Limb (tissue), 2 donors: Measurements from ENCODE around the gene KRT1.

ENCODE experiments used
- DNase-seq, 2 donors: peaks; one replicate each; pipeline ENCODE4 v3.0.0-alpha.2; 2016; ENCODE audit errors: extremely low spot score in 2 of 2

Gene KRT1

GRCh38 chr12:52698651-52699340 lies 18.6 kb upstream of the KRT1 start:
- DNase-seq: no peak

DNA sequence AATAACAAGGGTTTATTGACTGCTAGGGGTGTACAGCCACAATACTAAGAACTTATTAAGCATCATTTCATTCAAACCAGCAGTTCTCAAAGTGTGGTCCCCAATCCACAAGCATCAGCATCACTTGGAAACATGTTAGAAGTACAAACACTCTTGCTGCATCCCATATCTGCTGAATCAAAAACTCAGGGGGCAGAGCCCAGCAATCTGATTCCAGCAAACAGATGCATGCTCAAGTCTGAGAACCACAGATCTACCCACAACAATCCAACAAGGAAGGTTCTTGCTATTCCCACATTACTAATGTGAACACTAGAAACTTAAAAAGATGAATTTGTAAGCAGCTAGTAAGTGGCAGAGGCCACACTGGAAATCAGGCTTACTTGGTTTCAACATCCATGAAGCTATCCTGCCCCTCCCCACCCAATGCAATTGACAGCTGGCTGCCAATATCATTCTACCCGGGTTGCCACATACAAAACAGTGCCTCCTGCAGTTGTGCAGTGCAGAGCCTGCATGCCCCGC lies 16.9 kb upstream of the KRT1 start:
- DNase-seq: no peak

GRCh38 chr12:52696588-52696987 lies 16.4 kb upstream of the KRT1 start:
- no peak for DNase-seq

DNA sequence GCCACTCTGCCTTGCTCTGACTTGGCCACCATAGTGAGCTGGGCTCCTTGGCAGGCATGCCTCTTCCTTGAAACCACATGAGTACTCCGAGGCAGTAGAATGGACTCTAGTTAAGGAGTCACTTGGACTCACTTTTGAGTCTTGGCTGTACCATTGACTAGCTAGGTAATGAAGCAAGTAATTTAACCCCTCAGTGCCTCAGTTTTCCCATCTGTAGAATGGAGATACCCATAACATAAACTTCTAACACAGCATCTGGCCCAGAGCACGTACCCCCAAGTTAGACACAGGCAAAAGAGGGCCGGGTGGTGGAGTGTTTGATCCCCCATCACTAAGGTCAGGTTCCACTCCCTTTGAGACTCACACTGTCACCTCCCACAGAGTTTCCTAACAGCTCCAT lies 14.8 kb upstream of the KRT1 start:
- DNase-seq: no peak

DNA sequence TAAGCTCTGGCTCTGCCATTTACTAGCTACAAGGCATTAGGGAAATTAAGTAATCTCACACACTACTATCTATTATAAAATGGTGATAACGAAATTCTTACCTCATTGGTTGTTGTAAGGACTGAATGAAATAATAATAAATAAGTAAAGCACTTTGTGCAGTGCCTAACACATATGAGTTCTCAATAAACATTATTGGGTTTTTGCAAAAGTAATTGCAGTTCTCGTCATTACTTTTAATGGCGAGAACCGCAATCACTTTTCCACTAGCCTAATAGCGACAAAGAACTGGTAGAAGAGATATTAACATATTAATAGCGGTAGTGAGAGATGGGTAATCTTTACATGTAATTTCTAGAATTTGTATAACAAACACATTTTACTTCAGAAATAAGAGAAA lies 13.9 kb upstream of the KRT1 start:
- DNase-seq: no peak

GRCh38 chr12:52693261-52693660 lies 13.1 kb upstream of the KRT1 start:
- no peak for DNase-seq

DNA sequence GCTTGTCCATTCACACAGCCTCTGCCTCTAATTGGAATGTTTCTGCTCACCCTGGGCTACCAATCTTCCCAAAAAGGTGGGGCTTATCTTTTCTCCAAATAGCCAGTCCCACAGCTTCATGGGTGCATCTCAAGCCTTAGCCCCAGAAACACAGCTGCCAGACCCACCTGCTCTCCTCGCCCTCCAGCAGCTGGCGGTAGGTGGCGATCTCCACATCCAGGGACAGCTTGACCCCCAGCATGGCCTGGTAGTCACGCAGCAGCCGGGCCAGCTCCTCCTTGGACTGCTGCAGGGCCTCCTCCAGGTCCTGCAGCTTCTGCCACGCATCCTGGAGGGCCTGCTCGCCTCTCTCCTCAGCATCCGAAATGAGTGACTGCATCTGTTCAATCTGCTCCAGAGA lies 12.0 kb upstream of the KRT1 start:
- DNase-seq: no peak

DNA sequence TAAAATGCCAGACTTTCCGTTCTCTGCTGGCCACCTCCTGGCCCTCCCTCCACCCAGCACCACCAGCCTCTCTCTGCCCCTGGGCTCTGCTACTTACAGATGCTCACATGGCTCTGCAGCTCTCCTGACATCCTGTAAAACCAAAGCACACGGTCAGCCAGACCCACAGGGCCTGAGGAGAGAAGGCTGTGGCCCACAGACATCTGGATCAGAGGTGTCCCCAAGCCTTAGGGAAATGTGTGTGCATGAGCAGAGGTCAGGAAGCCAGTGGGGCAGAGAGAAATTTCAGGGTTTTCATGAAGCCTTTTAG lies 11.6 kb upstream of the KRT1 start:
- no peak for DNase-seq

DNA sequence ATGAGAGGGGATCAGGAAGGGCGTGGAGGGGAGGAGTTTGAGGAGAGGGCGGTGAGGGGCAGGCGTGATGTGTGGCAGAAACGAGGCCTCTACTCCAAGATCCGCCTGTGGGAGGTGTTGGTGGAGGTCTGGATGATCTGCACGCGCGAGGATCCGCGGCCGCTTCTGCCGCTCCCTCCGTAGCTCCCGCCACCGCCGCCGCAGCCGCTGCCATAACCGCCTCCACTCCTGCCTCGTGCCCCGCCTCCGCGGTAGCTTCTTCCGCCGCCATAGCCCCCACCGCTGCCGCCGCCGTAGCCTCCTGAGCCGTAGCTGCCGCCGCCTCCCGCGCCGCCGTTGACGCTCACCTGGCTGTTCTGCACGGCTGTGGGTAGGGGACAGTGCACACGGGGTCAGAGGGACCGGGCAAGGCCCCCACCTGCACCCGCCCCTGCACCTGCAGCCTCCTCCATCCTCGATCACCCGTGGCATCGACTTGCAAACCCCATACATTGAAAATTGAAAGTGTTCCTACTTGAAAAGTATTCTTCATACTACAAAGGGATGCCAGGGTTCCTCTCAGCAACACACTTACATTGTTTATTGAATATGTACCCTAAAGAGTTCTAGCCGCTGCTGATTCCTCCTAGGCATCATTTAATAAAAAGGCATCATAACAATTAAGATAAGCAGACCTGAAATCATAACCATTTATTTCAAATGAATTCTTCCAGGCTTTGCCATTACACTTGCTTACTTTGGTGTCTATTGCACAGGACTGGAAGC lies 11.1 kb upstream of the KRT1 start:
- DNase-seq: peak in 1 of 2 donors; percentile 54

DNA sequence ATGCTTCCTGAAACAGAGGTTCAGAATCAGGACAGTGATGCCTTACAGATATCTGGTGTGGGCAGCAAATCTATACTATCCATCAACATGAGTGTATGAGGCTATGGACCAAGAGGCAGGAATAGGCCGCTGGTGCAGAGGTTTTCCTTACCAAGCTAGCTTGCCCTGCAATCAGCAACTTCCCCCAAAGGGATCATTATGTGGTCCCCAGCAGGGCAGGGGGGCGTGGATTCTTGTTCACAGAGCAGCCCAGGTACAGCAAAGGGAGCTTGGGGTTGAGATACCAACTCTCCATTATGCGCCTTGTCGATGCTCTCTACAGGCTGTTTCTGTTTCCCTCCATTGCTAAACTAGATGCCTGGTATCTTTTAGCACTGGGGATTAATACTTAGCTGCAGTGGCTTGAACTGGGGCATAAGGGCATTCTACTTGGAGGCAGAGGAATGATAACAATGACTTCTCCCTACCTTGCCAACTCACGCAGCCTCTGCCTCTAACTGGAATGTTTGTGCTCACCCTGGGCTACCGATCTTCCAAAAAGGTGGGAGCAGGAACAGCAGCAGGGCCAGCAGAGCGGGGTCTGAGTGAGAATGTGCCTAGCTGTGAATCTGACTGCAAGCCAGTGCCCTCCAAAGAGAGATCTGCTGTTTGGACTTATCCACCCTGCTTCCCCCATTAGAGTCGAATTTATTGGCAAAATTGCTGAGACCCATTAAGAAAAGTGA lies 10.3 kb upstream of the KRT1 start:
- no peak for DNase-seq

DNA sequence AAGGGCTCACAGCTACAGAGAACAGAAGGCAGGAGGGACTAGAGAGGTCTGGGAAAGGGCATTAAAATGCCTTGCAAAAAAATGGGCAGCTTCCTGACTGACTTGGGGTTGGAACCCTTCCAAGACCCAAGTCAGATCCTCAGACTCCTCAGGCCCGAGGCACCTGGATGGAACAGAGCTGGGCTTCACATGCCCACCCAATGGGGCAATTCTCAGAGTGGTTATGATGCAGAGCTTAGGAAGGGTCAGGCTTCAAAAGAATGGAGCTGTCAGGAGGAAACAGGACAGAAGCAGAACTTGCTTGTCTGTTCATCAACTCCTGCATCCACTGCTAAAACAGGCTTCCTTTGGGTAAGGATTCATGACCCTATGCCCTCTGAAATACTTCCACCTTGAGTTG lies 9.7 kb upstream of the KRT1 start:
- no peak for DNase-seq

- no peak for DNase-seq
Observed at GRCh38 chr12:52689239-52689638, 9.0 kb upstream of the KRT1 start.

DNA sequence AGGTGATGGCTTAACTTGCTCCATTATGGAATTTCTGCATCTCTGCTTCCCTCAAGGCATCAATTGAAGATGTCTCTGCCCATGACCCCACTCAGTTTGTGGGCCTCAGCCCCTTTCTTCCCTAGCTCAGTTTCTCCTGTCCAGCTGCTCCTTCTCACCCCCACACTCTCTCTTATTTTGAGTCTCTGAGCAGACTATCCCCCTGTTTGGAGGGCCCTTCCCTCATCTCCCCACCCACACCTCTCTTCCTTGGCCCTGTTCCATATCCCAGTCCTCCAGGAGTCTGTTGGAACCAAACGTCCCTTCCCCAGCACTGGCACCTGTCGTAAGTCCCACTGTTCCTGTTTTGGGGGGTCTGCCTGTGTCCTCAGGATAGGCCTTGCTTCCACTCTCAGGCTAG lies 8.3 kb upstream of the KRT1 start:
- no peak for DNase-seq

GRCh38 chr12:52687497-52688385 lies 7.5 kb upstream of the KRT1 start:
- DNase-seq: no peak

- DNase-seq: no peak
Observed at GRCh38 chr12:52686756-52687487, 6.7 kb upstream of the KRT1 start.

DNA sequence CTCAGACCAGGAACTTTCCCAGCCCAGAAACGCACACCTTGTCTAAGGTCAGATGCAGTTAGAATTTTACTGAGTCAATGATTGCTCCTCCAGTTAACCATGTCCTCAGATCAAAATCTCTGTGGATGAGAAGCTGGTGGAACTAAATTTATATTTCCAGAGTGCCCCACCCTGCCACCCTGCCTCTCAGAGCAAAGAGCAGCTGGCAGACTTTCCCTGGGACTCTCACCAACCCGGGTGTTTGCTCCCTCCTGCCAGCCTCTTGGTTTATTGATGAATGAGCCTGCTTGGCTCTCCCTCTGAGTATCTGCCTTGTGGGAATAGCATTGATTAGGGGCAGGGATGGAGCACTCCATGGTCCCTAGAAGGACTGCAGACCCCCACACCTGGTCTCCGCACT lies 5.9 kb upstream of the KRT1 start:
- no peak for DNase-seq

GRCh38 chr12:52685406-52685890 lies 5.2 kb upstream of the KRT1 start:
- DNase-seq: no peak

- no peak for DNase-seq
Observed at GRCh38 chr12:52684431-52684830, 4.2 kb upstream of the KRT1 start.

DNA sequence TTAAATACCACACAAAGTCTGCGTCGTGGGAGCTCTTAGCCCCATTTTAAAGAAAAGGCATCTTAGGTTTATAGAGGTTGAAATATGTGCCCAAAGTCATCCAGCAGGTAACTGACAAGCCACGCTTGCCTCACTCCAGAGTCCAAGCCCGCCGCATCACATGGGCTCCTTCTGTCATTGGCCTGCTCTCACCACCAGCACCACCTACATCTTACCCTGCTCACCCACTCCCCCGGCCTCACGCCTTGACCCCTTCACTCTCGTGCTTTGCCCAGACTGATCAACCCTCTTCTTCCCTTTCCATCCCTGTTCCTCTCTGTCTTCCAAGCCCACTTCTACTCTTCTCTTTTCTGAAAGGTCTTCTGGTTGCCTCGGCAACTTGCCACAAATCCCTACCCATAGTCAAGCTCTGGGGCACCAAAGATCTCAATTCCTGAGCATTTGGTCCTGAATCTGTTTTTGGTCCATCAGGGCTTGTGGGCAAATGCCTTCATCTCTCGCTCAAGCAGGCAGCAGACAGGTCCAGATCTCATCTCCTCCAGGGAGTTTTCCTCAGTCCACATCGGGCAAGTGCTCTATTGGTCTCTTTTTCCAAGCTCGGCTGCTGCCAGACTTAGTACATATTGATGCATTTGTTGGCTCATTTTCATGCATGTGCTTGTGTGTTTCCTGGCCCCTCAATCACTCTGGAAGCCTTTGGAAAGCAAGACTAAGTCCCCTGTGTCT lies 3.5 kb upstream of the KRT1 start:
- no peak for DNase-seq
